HG03159 (cell line): ENCODE results near the gene CHST11.

Source experiments
- ATAC-seq: cut with Tn5 transposase; IDR thresholded peaks from one replicate; pipeline ENCODE4 v1.9.1; 2021; ENCODE audit warnings: mild to moderate bottlenecking, moderate library complexity; ENCODE audit not compliant: unreplicated experiment

Gene CHST11

GRCh38 chr12:104427547-104427938, 29.2 kb upstream of the CHST11 start:
- no peak for ATAC-seq

GRCh38 chr12:104433061-104433460, 23.7 kb upstream of the CHST11 start:
- no peak for ATAC-seq

- ATAC-seq = no peak
These were observed 22.6 kb upstream of the CHST11 start for GRCh38 chr12:104434129-104434528.

- ATAC-seq = no peak
These were observed 21.6 kb upstream of the CHST11 start for GRCh38 chr12:104435175-104435574.

GRCh38 chr12:104435765-104436164, 21.0 kb upstream of the CHST11 start:
- ATAC-seq = no peak

GRCh38 chr12:104436790-104437189, 20.0 kb upstream of the CHST11 start:
- ATAC-seq = no peak

GRCh38 chr12:104438134-104438533, 18.6 kb upstream of the CHST11 start:
- no peak for ATAC-seq

- no peak for ATAC-seq
These were observed 17.6 kb upstream of the CHST11 start for GRCh38 chr12:104439137-104439536.

- no peak for ATAC-seq
These were observed 13.7 kb upstream of the CHST11 start for GRCh38 chr12:104443008-104443407.

- ATAC-seq = no peak
These were observed 9.9 kb upstream of the CHST11 start for GRCh38 chr12:104446646-104447421.

- ATAC-seq = no peak
These were observed 8.7 kb upstream of the CHST11 start for GRCh38 chr12:104448031-104448430.

- ATAC-seq = no peak
These were observed 8.3 kb upstream of the CHST11 start for GRCh38 chr12:104448451-104448850.

GRCh38 chr12:104450700-104451099, 6.0 kb upstream of the CHST11 start:
- ATAC-seq = no peak

- no peak for ATAC-seq
These were observed 4.7 kb upstream of the CHST11 start for GRCh38 chr12:104452087-104452486.

GRCh38 chr12:104453133-104453532, 3.6 kb upstream of the CHST11 start:
- no peak for ATAC-seq

- no peak for ATAC-seq
These were observed 1.8 kb upstream of the CHST11 start for GRCh38 chr12:104454997-104455396.

GRCh38 chr12:104455578-104456416, 951 bp upstream of the CHST11 start:
- ATAC-seq = no peak

GRCh38 chr12:104456950-104457745, 400 bp downstream of the CHST11 start:
- peak; percentile 31 for ATAC-seq

- no peak for ATAC-seq
These were observed 1.3 kb downstream of the CHST11 start for GRCh38 chr12:104457746-104458693.

- ATAC-seq = no peak
These were observed 2.1 kb downstream of the CHST11 start for GRCh38 chr12:104458694-104459367.
